ENCODE data around the gene JMJD1C.

DNA sequence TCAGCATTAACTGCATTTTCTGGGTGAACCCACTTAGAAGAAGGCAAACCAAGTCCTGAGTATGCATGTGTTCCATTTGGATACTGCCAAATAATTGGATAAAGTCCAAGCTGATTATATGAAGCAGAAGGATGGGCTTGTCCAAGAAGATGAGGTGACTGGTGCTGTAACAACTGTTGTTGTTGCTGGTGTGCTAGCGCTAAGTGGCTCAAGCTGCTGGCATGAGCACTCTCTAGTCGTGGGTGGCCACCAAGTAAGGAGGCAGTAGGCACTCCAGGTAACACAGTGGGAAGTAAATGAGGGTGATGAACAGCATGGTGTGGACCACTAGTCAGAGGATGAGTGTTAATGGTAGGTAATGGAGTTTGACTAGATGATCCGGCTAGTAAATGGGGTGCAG is 252.3 kb downstream of the JMJD1C start:
- TF ChIP-seq POLR2A (IDR thresholded peaks at IDR 0.05; ENCODE audit: low read depth, low read length), result no peak
- TF ChIP-seq TAF1 (IDR thresholded peaks at IDR 0.05; ENCODE audit: borderline replicate concordance, low read depth, low read length), result no peak
- no peak for TF ChIP-seq POLR2AphosphoS5 (IDR thresholded peaks at IDR 0.05; ENCODE audit: low read depth, low read length)
